HG03175 (cell line): ENCODE data around the gene FOXK1.

Experiments used
- ATAC-seq: cut with Tn5 transposase; IDR thresholded peaks from one replicate; pipeline ENCODE4 v1.9.1; 2021; ENCODE audit warnings: mild to moderate bottlenecking, moderate library complexity; ENCODE audit not compliant: unreplicated experiment

The FOXK1 gene

DNA sequence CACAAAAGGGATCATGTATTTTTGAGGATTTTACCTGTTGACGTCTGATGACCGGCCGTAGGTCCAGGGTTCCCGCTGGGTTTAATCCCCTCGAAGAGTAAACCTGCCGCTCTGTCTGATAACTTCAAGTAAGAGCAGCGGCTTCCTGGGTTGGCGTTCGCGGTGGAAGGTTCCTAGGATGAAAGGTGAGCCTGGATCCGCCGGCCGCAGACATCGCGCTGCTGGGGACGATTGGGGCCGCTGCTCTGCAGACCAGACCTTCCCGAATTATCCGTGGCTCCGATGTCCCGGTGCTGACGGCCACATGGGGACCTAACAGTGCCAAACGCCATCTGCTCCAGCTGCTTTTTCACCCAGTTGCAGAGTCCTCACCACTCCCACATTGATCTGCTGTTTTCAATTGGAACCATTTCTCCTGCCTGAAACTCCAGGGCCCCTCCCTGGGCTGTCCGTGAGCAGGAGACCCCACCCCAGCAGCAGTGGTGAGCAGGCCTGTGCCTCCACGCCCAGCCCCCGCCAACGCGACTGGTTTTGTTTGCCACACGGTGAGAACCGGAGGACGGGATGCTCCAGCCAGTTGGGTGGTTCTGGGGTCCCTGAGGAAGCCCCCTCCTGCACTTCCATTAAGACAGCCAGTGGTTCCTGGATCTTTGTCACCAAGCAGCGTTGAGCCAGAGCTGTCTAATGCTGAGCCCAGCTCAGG is 81.1 kb downstream of the FOXK1 start:
- ATAC-seq = no peak

DNA sequence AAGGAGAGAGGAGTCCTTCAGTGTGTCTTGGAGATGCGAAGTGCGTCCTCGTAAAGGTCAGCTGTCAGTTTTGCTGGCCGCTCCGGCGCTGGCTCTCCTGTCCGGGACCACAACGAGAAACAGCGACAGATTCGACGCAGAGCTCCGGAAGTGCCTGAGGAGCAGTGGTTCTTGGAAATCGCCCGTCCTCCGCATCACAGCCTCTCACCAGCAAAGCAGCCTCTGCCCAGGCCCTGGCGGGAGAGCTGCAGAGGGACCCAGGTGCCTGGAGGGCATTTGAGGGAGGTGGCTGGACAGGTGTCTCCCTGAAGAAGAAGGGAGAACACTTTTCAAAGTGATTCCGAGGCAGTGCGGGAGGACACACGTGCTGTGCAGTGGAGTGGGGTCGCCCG is 81.7 kb downstream of the FOXK1 start:
- ATAC-seq = no peak

DNA sequence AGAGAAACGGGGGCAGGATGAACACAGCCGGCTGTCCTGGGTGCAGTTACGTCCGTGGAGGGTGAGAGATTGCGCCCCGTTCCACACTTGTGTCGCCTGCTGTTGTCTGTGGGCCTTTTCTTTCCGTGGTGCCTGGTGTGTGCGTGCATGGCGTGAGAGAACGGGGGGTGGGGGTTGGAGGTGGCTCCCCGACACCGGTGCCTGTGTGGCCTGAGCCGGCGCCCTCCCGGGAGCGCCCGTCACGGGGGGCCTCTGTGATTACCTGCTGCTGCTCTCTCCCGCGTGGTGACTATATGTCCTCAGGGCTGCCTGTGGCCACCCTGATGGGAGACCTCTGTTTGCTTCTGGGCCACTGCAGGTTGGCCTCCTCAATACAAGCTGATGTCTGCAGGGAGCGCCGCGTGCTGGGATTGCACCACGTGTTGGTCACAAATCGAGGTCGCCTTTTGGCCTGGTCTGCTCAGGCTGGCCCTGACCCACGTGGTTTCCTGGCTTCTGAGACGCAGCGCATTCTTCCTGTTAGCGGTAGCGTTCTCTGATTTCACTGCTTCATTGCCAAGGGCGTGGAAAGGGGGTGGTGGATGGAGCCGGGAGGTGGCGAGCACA is 82.4 kb downstream of the FOXK1 start:
- no peak for ATAC-seq

GRCh38 chr7:4765776-4766490 is 83.8 kb downstream of the FOXK1 start:
- no peak for ATAC-seq

GRCh38 chr7:4766666-4767519 is 84.8 kb downstream of the FOXK1 start:
- no peak for ATAC-seq

- ATAC-seq = no peak
Measured at GRCh38 chr7:4768597-4769569, 86.8 kb downstream of the FOXK1 start.

DNA sequence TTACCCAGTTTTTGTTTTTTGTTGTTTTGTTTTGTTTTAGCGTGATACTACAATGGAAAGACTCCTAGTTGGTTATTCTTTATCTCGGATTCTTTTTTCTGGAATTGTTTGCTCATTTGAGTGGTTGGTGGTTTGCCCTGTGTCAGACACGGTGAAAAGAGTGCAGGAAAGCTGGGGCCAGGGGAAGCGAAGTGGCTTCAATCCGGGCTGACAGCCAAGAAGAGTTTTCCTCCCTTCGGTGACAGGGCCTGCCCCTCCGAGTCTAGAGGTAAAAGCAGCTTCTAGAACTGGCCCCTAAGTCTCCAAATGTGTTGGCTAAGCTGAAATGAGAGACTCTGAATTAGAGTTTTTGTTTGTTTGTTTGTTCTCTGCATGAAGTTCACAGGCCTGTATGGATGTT is 87.7 kb downstream of the FOXK1 start:
- ATAC-seq = no peak

- no peak for ATAC-seq
Measured at GRCh38 chr7:4770886-4771285, 88.8 kb downstream of the FOXK1 start.

DNA sequence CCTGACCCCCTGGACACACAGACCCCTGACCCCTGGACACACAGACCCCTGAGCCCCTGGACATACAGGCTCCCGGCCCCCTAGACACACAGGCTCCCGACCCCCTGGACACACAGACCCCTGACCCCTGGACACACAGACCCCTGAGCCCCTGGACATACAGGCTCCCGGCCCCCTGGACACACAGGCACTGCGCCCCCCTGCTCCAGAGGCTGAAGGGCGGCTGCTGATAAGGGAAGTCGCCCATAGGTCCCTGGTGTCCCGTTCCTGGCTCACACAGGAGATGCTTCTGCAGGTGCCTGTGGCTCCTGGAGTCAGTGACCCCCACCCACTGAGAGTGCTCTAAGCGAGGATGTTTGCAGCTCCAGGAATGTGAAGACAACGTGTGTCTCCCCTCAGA is 89.6 kb downstream of the FOXK1 start:
- no peak for ATAC-seq

DNA sequence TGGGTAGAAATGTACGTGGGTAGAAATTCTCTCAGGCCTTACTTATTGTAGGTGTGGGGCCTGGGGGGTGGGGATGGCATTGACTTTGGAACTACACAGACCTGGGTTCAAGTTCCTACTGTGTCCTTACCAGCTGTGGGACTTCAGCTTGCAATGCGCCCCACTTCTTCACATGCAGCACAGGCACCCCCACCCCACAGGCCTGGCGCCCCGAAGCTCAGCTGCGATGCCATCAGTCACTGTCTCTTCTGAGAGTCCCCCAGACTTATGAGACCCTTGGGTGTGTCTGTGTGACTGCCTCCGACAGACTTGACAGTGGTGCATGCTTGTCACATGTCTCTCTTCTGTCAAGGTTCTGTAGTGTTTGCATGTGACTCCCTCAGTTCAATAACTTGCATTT is 90.2 kb downstream of the FOXK1 start:
- ATAC-seq = no peak

DNA sequence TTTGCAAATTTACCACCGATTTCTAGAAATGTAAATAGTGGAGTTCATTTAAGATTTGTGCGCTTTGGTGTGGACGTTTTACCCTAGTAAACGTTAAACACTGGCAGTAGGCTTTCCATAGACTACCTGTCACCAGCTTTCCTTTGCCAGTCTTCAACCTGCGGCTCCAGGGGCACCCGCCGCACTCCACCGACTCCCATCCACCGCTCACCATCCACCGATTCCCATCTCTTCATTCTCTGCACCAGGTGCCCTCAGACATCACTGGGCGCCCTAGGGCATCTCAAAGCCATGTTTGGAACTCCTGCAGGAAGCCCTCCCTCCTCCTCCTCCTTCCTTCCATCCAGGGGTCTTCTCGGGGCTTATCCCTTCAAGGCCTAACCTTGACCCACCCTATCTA is 91.9 kb downstream of the FOXK1 start:
- no peak for ATAC-seq

GRCh38 chr7:4774658-4775249 is 92.7 kb downstream of the FOXK1 start:
- peak; percentile 26 for ATAC-seq

DNA sequence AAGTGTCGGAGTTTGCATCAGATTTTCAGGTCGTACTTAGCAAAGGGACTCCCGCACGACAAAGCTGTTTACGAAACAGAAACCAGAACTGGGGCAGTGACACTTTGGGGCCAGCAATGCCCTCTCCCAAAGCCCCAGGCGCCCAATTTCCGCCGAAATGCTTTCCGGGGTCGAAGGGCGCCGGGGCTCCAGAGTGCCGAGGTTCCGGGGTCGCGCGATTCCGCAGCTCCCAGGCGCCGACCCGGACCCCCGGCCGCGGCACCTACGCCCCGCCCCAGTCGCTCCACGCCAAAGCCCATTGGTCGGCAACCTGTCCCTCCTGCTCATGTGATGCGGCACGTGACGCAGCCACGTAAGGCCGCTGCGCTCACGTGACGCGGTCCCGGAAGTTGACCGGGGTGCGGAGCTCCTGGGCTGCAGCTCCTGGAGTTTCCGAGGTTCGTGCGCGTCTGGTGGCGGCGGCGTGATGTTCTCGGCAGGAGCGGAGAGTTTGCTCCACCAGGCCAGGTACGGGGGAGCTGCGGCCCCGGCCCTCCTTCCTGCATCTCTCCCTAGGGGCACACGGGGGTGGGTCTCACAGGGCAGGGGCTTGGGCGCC is 93.3 kb downstream of the FOXK1 start, which contains the start of gene AP5Z1:
AP5Z1 (plus strand) TSS at position 374 of the 598 bp plus-strand sequence; CDS start at position 467, 93 bp downstream.
- ATAC-seq = peak; percentile 92

GRCh38 chr7:4775848-4776623 is 93.9 kb downstream of the FOXK1 start:
- ATAC-seq = peak; percentile 18

GRCh38 chr7:4779118-4779517 is 97.0 kb downstream of the FOXK1 start:
- ATAC-seq = no peak

- no peak for ATAC-seq
Measured at GRCh38 chr7:4781366-4782069, 99.4 kb downstream of the FOXK1 start.

GRCh38 chr7:4782333-4783291 is 100.5 kb downstream of the FOXK1 start:
- no peak for ATAC-seq
